BE2C (cell line): ENCODE measurements around the gene RAB1B.
"Not testable (repeated sequence)": the region's sequence is repeated elsewhere in the genome, so short reads cannot be mapped to it uniquely, and the experiment has no call there.

Experiments used
- DNase-seq: peaks from one replicate; pipeline ENCODE4 v3.0.0-alpha.2; 2020
- H3K27me3 ChIP-seq: fragments of 250-450 bp; sonication (Bioruptor Pico); 2 replicates; pipeline ENCODE4 v1.5.1; 2020; ENCODE audit warnings: mild to moderate bottlenecking
- H3K36me3 ChIP-seq: fragments of 250-450 bp; sonication (Bioruptor Pico); 2 replicates; pipeline ENCODE4 v1.5.1; 2020; ENCODE audit warnings: mild to moderate bottlenecking
- H3K4me1 ChIP-seq: fragments of 250-450 bp; sonication (Bioruptor Pico); 2 replicates; pipeline ENCODE4 v1.5.1; 2020
- H3K4me3 ChIP-seq: 2 replicates; pipeline ENCODE4 v1.5.1; 2011; ENCODE audit warnings: low read depth, low read length
- H3K9me3 ChIP-seq: fragments of 250-450 bp; sonication (Bioruptor Pico); 2 replicates; pipeline ENCODE4 v1.5.1; 2020
- TF ChIP-seq, protein P1 (sequence below): IDR thresholded peaks from 2 replicates; pipeline ENCODE4 v1.5.1; 2012; ENCODE audit warnings: mild to moderate bottlenecking, low read depth, low read length

RAB1B gene

GRCh38 chr11:66294626-66295620 lies 26.5 kb downstream of the RAB1B start:
- Histone ChIP-seq H3K36me3 (no peaks in the 10 kb centered on the region), H3K27me3 (no peaks in the 10 kb centered on the region), H3K9me3 (no peaks in the 10 kb centered on the region), H3K4me1 (no peaks in the 10 kb centered on the region; the same call in none of the 2 replicates), H3K4me3 (no peak overlapping the region)
- no peak for DNase-seq
- TF ChIP-seq, protein P1, sequence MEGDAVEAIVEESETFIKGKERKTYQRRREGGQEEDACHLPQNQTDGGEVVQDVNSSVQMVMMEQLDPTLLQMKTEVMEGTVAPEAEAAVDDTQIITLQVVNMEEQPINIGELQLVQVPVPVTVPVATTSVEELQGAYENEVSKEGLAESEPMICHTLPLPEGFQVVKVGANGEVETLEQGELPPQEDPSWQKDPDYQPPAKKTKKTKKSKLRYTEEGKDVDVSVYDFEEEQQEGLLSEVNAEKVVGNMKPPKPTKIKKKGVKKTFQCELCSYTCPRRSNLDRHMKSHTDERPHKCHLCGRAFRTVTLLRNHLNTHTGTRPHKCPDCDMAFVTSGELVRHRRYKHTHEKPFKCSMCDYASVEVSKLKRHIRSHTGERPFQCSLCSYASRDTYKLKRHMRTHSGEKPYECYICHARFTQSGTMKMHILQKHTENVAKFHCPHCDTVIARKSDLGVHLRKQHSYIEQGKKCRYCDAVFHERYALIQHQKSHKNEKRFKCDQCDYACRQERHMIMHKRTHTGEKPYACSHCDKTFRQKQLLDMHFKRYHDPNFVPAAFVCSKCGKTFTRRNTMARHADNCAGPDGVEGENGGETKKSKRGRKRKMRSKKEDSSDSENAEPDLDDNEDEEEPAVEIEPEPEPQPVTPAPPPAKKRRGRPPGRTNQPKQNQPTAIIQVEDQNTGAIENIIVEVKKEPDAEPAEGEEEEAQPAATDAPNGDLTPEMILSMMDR = no peak

DNA sequence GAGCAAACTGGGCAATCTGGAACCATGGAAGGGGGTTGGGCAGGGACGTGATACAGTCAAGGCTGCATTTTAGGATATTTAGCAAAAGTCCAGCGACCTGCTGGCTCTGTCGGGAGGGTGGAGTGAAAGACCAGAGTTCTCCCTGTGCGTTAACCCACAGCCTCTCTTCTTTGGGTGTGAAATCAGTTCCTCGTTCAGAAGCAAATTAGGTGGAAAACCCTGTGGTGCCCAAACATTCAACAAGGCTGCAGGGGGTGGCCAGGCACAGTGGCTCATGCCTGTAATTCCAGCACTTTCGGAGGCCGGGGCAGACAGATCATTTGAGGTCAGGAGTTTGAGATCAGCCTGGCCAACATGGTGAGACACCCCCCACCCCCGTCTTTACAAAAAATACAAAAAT lies 29.2 kb downstream of the RAB1B start:
- Histone ChIP-seq H3K4me1 (no peaks in the 10 kb centered on the region), H3K27me3 (no peaks in the 10 kb centered on the region), H3K36me3 (no peaks in the 10 kb centered on the region), H3K9me3 (no peaks in the 10 kb centered on the region), H3K4me3 (no peak overlapping the region)
- TF ChIP-seq, protein P1 = no peak
- no peak for DNase-seq

DNA sequence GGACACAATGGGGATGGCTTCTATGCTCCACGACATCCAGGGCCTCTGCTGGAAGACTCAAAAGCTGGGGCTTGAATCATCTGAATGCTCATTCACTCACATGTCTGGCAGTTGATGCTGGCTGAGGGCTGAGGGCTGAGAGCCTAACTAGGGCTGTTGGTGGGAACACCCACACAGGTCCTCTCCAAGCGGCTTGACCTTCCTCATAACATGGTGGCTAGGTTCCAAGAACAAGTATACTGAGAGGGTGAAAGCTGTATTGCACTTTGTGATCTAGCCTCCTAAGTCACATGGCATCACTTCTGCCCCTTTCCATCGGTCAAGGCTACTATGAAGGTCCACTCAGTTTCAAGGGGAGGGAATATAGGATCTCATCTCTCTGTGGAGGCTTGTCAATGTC lies 30.7 kb downstream of the RAB1B start:
- Histone ChIP-seq H3K4me1 (no peaks in the 10 kb centered on the region), H3K36me3 (no peaks in the 10 kb centered on the region), H3K9me3 (no peaks in the 10 kb centered on the region), H3K4me3 (no peak overlapping the region), H3K27me3 (no peaks in the 10 kb centered on the region)
- no peak for DNase-seq
- TF ChIP-seq, protein P1 = no peak

- no peaks in the 10 kb centered on the region for H3K36me3 ChIP-seq
- H3K4me3 ChIP-seq = no peak overlapping the region
- no peaks in the 10 kb centered on the region for H3K4me1 ChIP-seq
- DNase-seq = no peak
- no peaks in the 10 kb centered on the region for H3K27me3 ChIP-seq
- no peaks in the 10 kb centered on the region for H3K9me3 ChIP-seq
- TF ChIP-seq, protein P1 = no peak
Measured at GRCh38 chr11:66302656-66303055, 34.2 kb downstream of the RAB1B start.

- Histone ChIP-seq H3K36me3 (no peaks in the 10 kb centered on the region), H3K9me3 (no peaks in the 10 kb centered on the region), H3K4me3 (no peak overlapping the region), H3K27me3 (no peaks in the 10 kb centered on the region), H3K4me1 (peaks cover 8% of the 10 kb centered on the region)
- no peak for DNase-seq
- TF ChIP-seq, protein P1 = no peak
Measured at GRCh38 chr11:66309475-66309874, 41.0 kb downstream of the RAB1B start.

DNA sequence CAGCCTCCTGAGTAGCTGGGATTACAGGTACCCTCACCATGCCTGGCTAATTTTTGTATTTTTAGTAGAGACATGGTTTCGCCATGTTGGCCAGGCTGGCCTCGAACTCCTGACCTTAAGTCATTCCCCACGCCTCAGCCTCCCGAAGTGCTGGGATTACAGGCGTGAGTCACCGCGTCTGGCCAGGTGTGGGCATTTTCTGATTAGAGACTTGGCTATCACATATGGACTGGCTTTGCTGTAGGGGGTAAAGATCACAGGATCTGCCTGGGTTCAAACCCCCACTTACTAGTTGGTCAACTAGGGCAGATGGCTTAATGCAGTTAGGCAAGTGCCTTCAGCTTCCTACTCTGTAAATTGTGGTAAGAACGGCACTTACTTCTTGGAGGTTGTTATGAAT lies 41.9 kb downstream of the RAB1B start:
- TF ChIP-seq, protein P1 = no peak

DNA sequence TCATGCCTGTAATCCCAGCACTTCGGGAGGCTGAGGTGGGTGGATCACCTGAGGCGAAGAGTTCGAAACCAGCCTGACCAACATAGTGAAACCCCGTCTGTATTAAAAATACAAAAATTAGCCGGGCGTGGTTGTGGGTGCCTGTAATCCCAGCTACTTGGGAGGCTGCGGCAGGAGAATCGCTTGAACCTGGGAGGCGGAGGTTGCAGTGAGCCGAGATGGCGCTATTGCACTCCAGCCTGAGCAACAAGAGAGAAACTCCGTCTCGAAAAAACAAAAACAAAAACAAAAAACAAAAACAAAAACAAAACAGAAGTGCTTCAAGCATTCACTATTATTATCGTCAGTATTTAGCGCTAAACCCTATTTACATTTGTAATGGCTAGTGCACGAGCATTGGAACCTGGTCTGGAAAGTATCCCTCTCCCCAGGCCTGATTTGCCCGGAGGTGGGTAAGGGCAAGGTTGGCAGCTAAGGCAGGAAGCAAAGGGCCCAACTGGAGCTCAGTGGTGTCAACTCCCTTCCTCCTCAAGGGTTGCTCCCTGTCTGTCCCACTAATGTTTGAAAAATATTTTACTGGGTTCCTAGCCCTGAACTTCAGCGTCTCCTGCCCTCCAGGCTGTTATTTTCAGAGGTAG lies 42.5 kb downstream of the RAB1B start:
- not testable (repeated sequence) for DNase-seq, H3K27me3 ChIP-seq, H3K36me3 ChIP-seq, H3K9me3 ChIP-seq, H3K4me3 ChIP-seq
- peaks cover 19% of the 10 kb centered on the region for H3K4me1 ChIP-seq

More for the DNA sequence above, 41.9 kb downstream of the RAB1B start:
- Histone ChIP-seq H3K4me1 (peaks cover 15% of the 10 kb centered on the region), H3K4me3 (no peak overlapping the region), H3K36me3 (no peaks in the 10 kb centered on the region), H3K27me3 (no peaks in the 10 kb centered on the region), H3K9me3 (no peaks in the 10 kb centered on the region)
- no peak for DNase-seq
